HepG2 (cell line): ENCODE results near the gene TAF3. TPM values are rescaled to one million over a fixed set of nuclear protein-coding genes. Genes with fewer than 3 reads are reported as not detected.
A peak's percentile ranks its signal among the peaks of the same experiment; 100 is the strongest.

ENCODE experiments used
- CC2D1A ChIP-seq: sonication (generic); formaldehyde crosslinking; IDR thresholded peaks from 2 replicates; pipeline ENCODE4 v1.8.1; 2023; ENCODE audit warnings: mild to moderate bottlenecking, missing genetic modification reagents
- GPN1 ChIP-seq: sonication (generic); formaldehyde crosslinking; IDR thresholded peaks from 2 replicates; pipeline ENCODE4 v1.5.1; 2020; ENCODE audit warnings: missing genetic modification reagents, borderline replicate concordance
- HDAC1 ChIP-seq: sonication (generic); formaldehyde crosslinking; IDR thresholded peaks from 2 replicates; pipeline ENCODE4 v1.5.1; 2020; ENCODE audit warnings: mild to moderate bottlenecking, missing genetic modification reagents
- MAFK ChIP-seq, 2 experiments: IDR thresholded peaks in 1 of 2; conservative IDR thresholded peaks in 1 of 2; 2 replicates each; pipeline ENCODE4 v1.6.1; 2011; ENCODE audit warnings: improper control_type of control experiment in 2 of 2, low read length in 2 of 2
- RAD51 ChIP-seq: fragments of 450-650 bp; IDR thresholded peaks from 2 replicates; pipeline ENCODE4 v1.6.1; 2016; ENCODE audit warnings: borderline replicate concordance
- SPEN ChIP-seq: sonication (generic); formaldehyde crosslinking; IDR thresholded peaks from 2 replicates; pipeline ENCODE4 v1.5.1; 2020; ENCODE audit warnings: low read depth, mild to moderate bottlenecking, missing genetic modification reagents
- TAF15 ChIP-seq: fragments of 200-400 bp; formaldehyde crosslinking; IDR thresholded peaks from one replicate; pipeline ENCODE4 v1.6.1; 2018; ENCODE audit warnings: mild to moderate bottlenecking, low read depth, low read length; ENCODE audit not compliant: poor library complexity, severe bottlenecking
- ZFAT ChIP-seq: sonication (generic); formaldehyde crosslinking; conservative IDR thresholded peaks from 2 replicates; pipeline ENCODE4 v1.8.1; 2023; ENCODE audit warnings: missing genetic modification reagents, inconsistent platforms
- ZNF446 ChIP-seq: sonication (generic); formaldehyde crosslinking; IDR thresholded peaks from 2 replicates; pipeline ENCODE4 v1.5.0; 2020; ENCODE audit warnings: mild to moderate bottlenecking, missing genetic modification reagents
- ZNF598 ChIP-seq: sonication (generic); formaldehyde crosslinking; IDR thresholded peaks from 2 replicates; pipeline ENCODE4 v1.5.1; 2020; ENCODE audit warnings: mild to moderate bottlenecking, missing genetic modification reagents, borderline replicate concordance
- ZNF816 ChIP-seq: sonication (generic); formaldehyde crosslinking; IDR thresholded peaks from 2 replicates; pipeline ENCODE4 v1.8.0; 2022; ENCODE audit warnings: missing genetic modification reagents, mild to moderate bottlenecking, borderline replicate concordance
- polyA plus RNA-seq, 8 experiments: library from polyadenylated mRNA; depleted of rRNA in 3 of 8; stranded (reverse) in 7 of 8; unstranded in 1 of 8; fragments of >200 nt; fragmentation: Illumina TruSeq in 4 of 8; extraction: Trizol in 4 of 8; gene quantifications; 2 replicates each; pipeline versions ENCODE4 v1.2.1 to v1.2.3, GENCODE V29; 2011 to 2016; ENCODE audit warnings: low read depth in 4 of 8, missing spikeins in 1 of 8, mixed read lengths in 1 of 8; ENCODE audit not compliant: insufficient read depth in 1 of 8
- total RNA-seq, 5 experiments: library from RNA; depleted of rRNA; stranded (reverse); fragments of >200 nt; fragmentation: Illumina TruSeq; extraction: Trizol; gene quantifications; 2 replicates each; pipeline ENCODE4 v1.2.3, GENCODE V29; 2016; ENCODE audit warnings: low read depth in 1 of 5
- TF ChIP-seq, protein P1 (sequence below), 2 experiments: fragments of 450-650 bp in 1 of 2; sonication (generic) in 1 of 2; formaldehyde crosslinking; IDR thresholded peaks; 2 replicates each; pipeline versions ENCODE4 v1.5.0 to v1.8.0; 2020 to 2022; ENCODE audit warnings: mild to moderate bottlenecking in 1 of 2, missing genetic modification reagents in 1 of 2
- TF ChIP-seq, protein P2 (sequence below): IDR thresholded peaks from 2 replicates; pipeline ENCODE4 v1.6.1; 2016; ENCODE audit warnings: control low read depth
- TF ChIP-seq, protein P3 (sequence below): sonication (generic); formaldehyde crosslinking; IDR thresholded peaks from 2 replicates; pipeline ENCODE4 v1.4.0; 2020; ENCODE audit warnings: missing genetic modification reagents, mild to moderate bottlenecking, borderline replicate concordance
- TF ChIP-seq, protein P4 (sequence below): sonication (generic); formaldehyde crosslinking; IDR thresholded peaks from 2 replicates; pipeline ENCODE4 v1.8.0; 2022; ENCODE audit warnings: mild to moderate bottlenecking, missing genetic modification reagents; ENCODE audit not compliant: insufficient replicate concordance
- TF ChIP-seq, protein P5 (sequence below): sonication (generic); formaldehyde crosslinking; IDR thresholded peaks from 2 replicates; pipeline ENCODE4 v1.9.0; 2021; ENCODE audit warnings: missing genetic modification reagents, borderline replicate concordance

TAF3 gene
- total and polyA plus RNA-seq, 2 of the 13 experiments (the other 11 are each of a cell fraction or from before 2014, with no cell fraction given), result 1.7 to 2.9 TPM

DNA sequence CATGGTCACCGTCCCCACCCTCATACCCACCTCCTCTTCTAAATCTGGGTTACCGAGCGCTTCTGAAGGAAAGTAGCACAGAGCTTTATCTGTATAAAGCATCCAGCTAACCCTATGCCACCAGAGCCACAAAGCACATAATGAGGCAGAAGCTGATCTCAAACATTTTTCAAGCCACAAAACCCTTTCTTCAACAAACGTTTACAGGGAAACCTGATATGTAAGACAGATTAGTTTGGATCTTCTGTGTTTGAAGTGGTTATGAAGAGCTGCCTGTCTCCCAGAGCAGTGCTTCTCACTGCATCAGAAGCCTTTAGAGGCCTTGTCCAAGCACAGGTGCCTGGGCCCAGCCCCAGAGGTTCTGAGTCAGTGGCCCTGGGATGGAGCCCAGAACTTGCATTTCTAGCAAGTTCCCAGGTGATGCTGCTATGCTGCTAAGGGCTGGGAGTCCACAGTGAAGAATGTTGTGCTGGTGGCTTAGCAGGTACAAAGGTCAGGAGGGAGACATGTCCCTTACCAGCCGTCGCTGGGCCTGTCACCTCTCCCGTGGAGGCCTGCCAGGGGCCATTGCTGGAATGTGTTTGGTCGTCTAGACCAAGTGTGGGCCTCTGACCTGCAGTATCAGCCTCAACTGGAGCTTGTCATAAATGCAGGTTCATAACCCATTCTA lies 90.4 kb downstream of the TAF3 start (continued):
- TF ChIP-seq RAD51 (no peak), ZNF446 (CRISPR knock-in tag) (no peak), TAF15 (no peak), ZFAT (CRISPR knock-in tag) (no peak), ZNF598 (CRISPR knock-in tag) (no peak; the same call in 1 of the 2 replicates), HDAC1 (CRISPR knock-in tag) (0 out of 2 replicates have a peak, but pooled peaks have one; percentile 30), SPEN (CRISPR knock-in tag) (peak; percentile 22; the same call in 1 of the 2 replicates), CC2D1A (CRISPR knock-in tag) (no peak), MAFK (conservative IDR thresholded peaks at IDR 0.05 in 1 of 2, IDR thresholded peaks at IDR 0.05 in 1 of 2; ENCODE audit: low read length in 2 of 2) (no peak), ZNF816 (CRISPR knock-in tag) (no peak), GPN1 (CRISPR knock-in tag) (no peak)
- TF ChIP-seq, protein P1, sequence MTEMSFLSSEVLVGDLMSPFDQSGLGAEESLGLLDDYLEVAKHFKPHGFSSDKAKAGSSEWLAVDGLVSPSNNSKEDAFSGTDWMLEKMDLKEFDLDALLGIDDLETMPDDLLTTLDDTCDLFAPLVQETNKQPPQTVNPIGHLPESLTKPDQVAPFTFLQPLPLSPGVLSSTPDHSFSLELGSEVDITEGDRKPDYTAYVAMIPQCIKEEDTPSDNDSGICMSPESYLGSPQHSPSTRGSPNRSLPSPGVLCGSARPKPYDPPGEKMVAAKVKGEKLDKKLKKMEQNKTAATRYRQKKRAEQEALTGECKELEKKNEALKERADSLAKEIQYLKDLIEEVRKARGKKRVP (CRISPR knock-in tag; IDR thresholded peaks at IDR 0.05), result no peak
- TF ChIP-seq, protein P2, sequence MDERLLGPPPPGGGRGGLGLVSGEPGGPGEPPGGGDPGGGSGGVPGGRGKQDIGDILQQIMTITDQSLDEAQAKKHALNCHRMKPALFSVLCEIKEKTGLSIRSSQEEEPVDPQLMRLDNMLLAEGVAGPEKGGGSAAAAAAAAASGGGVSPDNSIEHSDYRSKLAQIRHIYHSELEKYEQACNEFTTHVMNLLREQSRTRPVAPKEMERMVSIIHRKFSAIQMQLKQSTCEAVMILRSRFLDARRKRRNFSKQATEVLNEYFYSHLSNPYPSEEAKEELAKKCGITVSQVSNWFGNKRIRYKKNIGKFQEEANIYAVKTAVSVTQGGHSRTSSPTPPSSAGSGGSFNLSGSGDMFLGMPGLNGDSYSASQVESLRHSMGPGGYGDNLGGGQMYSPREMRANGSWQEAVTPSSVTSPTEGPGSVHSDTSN (CRISPR knock-in tag), result no peak
- TF ChIP-seq, protein P3, sequence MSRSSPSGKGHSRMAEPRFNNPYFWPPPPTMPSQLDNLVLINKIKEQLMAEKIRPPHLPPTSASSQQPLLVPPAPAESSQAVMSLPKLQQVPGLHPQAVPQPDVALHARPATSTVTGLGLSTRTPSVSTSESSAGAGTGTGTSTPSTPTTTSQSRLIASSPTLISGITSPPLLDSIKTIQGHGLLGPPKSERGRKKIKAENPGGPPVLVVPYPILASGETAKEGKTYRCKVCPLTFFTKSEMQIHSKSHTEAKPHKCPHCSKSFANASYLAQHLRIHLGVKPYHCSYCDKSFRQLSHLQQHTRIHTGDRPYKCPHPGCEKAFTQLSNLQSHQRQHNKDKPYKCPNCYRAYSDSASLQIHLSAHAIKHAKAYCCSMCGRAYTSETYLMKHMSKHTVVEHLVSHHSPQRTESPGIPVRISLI, result no peak; the same call in 1 of the 2 replicates
- TF ChIP-seq, protein P4, sequence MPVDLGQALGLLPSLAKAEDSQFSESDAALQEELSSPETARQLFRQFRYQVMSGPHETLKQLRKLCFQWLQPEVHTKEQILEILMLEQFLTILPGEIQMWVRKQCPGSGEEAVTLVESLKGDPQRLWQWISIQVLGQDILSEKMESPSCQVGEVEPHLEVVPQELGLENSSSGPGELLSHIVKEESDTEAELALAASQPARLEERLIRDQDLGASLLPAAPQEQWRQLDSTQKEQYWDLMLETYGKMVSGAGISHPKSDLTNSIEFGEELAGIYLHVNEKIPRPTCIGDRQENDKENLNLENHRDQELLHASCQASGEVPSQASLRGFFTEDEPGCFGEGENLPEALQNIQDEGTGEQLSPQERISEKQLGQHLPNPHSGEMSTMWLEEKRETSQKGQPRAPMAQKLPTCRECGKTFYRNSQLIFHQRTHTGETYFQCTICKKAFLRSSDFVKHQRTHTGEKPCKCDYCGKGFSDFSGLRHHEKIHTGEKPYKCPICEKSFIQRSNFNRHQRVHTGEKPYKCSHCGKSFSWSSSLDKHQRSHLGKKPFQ (CRISPR knock-in tag), result no peak
- TF ChIP-seq, protein P5, sequence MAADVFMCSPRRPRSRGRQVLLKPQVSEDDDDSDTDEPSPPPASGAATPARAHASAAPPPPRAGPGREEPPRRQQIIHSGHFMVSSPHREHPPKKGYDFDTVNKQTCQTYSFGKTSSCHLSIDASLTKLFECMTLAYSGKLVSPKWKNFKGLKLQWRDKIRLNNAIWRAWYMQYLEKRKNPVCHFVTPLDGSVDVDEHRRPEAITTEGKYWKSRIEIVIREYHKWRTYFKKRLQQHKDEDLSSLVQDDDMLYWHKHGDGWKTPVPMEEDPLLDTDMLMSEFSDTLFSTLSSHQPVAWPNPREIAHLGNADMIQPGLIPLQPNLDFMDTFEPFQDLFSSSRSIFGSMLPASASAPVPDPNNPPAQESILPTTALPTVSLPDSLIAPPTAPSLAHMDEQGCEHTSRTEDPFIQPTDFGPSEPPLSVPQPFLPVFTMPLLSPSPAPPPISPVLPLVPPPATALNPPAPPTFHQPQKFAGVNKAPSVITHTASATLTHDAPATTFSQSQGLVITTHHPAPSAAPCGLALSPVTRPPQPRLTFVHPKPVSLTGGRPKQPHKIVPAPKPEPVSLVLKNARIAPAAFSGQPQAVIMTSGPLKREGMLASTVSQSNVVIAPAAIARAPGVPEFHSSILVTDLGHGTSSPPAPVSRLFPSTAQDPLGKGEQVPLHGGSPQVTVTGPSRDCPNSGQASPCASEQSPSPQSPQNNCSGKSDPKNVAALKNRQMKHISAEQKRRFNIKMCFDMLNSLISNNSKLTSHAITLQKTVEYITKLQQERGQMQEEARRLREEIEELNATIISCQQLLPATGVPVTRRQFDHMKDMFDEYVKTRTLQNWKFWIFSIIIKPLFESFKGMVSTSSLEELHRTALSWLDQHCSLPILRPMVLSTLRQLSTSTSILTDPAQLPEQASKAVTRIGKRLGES (CRISPR knock-in tag), result no peak
